Esophagus muscularis mucosa (tissue), 4 donors: ENCODE data around the gene ANKRD40. TPM values are rescaled to one million over a fixed set of nuclear protein-coding genes. Genes with fewer than 3 reads are reported as not detected.

Experiments used
- DNase-seq: peaks from one replicate; pipeline ENCODE4 v3.0.0-alpha.2; 2017; ENCODE audit errors: extremely low spot score
- H3K27ac ChIP-seq, 4 donors: fragments of 200-600 bp; sonication (generic); replicated peaks in 1 of 4; 1 replicate in 3 of 4; 2 replicates in 1 of 4; pipeline ENCODE4 v1.5.1; 2016 to 2019; ENCODE audit warnings: mild to moderate bottlenecking in 1 of 4
- H3K27me3 ChIP-seq, 4 donors: fragments of 200-600 bp; sonication (generic); one replicate each; pipeline versions ENCODE4 v1.5.1 to v1.6.0; 2016 to 2019
- H3K36me3 ChIP-seq, 4 donors: fragments of 200-600 bp; sonication (generic); one replicate each; pipeline ENCODE4 v1.5.1; 2016 to 2019
- H3K4me1 ChIP-seq, 4 donors: fragments of 200-600 bp; sonication (generic); one replicate each; pipeline ENCODE4 v1.5.1; 2016 to 2019
- H3K4me3 ChIP-seq, 4 donors: fragments of 200-600 bp; sonication (generic); 1 replicate in 2 of 4; 2 replicates in 2 of 4; pipeline ENCODE4 v1.5.1; 2016 to 2019; ENCODE audit warnings: mild to moderate bottlenecking in 4 of 4, moderate library complexity in 1 of 4
- H3K9me3 ChIP-seq, 4 donors: fragments of 200-600 bp; sonication (generic); 1 replicate in 3 of 4; 2 replicates in 1 of 4; pipeline ENCODE4 v1.5.1; 2016 to 2019
- EP300 ChIP-seq: sonication (generic); formaldehyde crosslinking; IDR thresholded peaks from one replicate; pipeline ENCODE4 v1.6.1; 2017; ENCODE audit warnings: antibody characterized with exemption
- POLR2A ChIP-seq: fragments of 450-650 bp; IDR thresholded peaks from one replicate; pipeline ENCODE4 v1.6.1; 2017; ENCODE audit warnings: antibody characterized with exemption, moderate library complexity, mild to moderate bottlenecking, low read depth
- POLR2AphosphoS5 ChIP-seq, 2 donors: sonication (generic); formaldehyde crosslinking; IDR thresholded peaks; one replicate each; pipeline ENCODE4 v1.6.1; 2017; ENCODE audit warnings: antibody characterized with exemption in 2 of 2
- WGBS: methylation state at CpG from one replicate; pipeline ENCODE4 v1.1.5; 2018; 5-methylcytosine and 5-hydroxymethylcytosine counted together
- intact Hi-C: fragments of 100-400 bp; cut with DNase I; formaldehyde crosslinking; loops from one replicate; pipeline ENCODE4 v1.15.1; 2023
- total RNA-seq, 4 donors: library from RNA; depleted of rRNA; stranded (reverse); fragments of >200 nt; gene quantifications; one replicate each; pipeline versions ENCODE4 v1.1.0 to v1.2.1, GENCODE V29; 2016
- TF ChIP-seq, protein P1 (sequence below), 3 experiments: fragments of 200-600 bp in 2 of 3; fragments of 450-650 bp in 1 of 3; sonication (generic) in 2 of 3; IDR thresholded peaks; one replicate each; pipeline ENCODE4 v1.5.1; 2017 to 2019; ENCODE audit warnings: antibody characterized with exemption in 3 of 3, mild to moderate bottlenecking in 2 of 3, moderate library complexity in 1 of 3

The ANKRD40 gene
- total RNA-seq, 4 donors from 2014 or later: 73.1 to 96.2 (median 87.4) TPM

- TF ChIP-seq EP300 (no peak), POLR2AphosphoS5 (IDR thresholded peaks at IDR 0.05) (no peak), POLR2A (no peak)
- TF ChIP-seq, protein P1, sequence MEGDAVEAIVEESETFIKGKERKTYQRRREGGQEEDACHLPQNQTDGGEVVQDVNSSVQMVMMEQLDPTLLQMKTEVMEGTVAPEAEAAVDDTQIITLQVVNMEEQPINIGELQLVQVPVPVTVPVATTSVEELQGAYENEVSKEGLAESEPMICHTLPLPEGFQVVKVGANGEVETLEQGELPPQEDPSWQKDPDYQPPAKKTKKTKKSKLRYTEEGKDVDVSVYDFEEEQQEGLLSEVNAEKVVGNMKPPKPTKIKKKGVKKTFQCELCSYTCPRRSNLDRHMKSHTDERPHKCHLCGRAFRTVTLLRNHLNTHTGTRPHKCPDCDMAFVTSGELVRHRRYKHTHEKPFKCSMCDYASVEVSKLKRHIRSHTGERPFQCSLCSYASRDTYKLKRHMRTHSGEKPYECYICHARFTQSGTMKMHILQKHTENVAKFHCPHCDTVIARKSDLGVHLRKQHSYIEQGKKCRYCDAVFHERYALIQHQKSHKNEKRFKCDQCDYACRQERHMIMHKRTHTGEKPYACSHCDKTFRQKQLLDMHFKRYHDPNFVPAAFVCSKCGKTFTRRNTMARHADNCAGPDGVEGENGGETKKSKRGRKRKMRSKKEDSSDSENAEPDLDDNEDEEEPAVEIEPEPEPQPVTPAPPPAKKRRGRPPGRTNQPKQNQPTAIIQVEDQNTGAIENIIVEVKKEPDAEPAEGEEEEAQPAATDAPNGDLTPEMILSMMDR (IDR thresholded peaks at IDR 0.05): no peak
These were observed 50.1 kb downstream of the ANKRD40 start for GRCh38 chr17:50657627-50658026.

DNA sequence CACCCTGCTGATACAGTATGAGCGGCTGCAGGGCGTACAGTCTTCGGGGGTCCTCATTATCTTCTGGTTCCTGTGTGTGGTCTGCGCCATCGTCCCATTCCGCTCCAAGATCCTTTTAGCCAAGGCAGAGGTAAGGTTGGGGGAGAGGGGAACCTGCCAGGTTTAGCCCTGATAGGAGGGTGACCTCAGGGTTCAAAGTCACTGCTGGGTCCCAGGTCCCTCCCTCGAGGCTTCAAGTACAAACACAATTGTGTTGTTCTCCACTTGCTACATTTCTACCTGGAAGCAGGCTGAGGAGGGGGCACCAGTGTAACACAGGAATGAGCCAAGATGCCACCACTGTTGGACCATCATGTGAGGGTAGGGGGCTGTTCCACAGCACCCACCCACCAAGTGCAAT, 50.7 kb downstream of the ANKRD40 start:
- Histone ChIP-seq H3K36me3 (no peaks in the 10 kb centered on the region), H3K9me3 (no peaks in the 10 kb centered on the region), H3K27ac (no peak overlapping the region), H3K27me3 (no peaks in the 10 kb centered on the region), H3K4me1 (peaks cover 29 to 40% (median 35%) of the 10 kb centered on the region in 4 donors), H3K4me3 (no peak overlapping the region)
- no peak for DNase-seq
- WGBS: 94% methylated on average over 7 of the region's 7 CpGs
- TF ChIP-seq POLR2A (no peak), EP300 (no peak), POLR2AphosphoS5 (IDR thresholded peaks at IDR 0.05) (no peak)
- TF ChIP-seq, protein P1 (IDR thresholded peaks at IDR 0.05): no peak
- intact Hi-C loops: no loop called here

More at GRCh38 chr17:50657627-50658026, 50.1 kb downstream of the ANKRD40 start:
- H3K27ac ChIP-seq: no peak overlapping the region
- H3K27me3 ChIP-seq: no peaks in the 10 kb centered on the region
- DNase-seq: no peak
- no peak overlapping the region for H3K4me3 ChIP-seq
- 90% methylated on average over 4 of the region's 7 CpGs for WGBS
- no peaks in the 10 kb centered on the region for H3K9me3 ChIP-seq
- H3K36me3 ChIP-seq: no peaks in the 10 kb centered on the region
- H3K4me1 ChIP-seq: peaks cover 35 to 44% (median 40%) of the 10 kb centered on the region in 4 donors
- intact Hi-C loops: no loop called here

- no peaks in the 10 kb centered on the region for H3K27me3 ChIP-seq
- H3K27ac ChIP-seq: no peak overlapping the region
- H3K4me3 ChIP-seq: no peak overlapping the region
- peaks cover 24 to 35% (median 30%) of the 10 kb centered on the region in 4 donors for H3K4me1 ChIP-seq
- WGBS: 97% methylated on average over 5 of the region's 5 CpGs
- no peaks in the 10 kb centered on the region for H3K36me3 ChIP-seq
- intact Hi-C loops: no loop called here
- no peak for TF ChIP-seq POLR2AphosphoS5 (IDR thresholded peaks at IDR 0.05)
- no peak for TF ChIP-seq EP300
- TF ChIP-seq, protein P1 (IDR thresholded peaks at IDR 0.05): no peak
- no peak for TF ChIP-seq POLR2A
- no peaks in the 10 kb centered on the region for H3K9me3 ChIP-seq
- DNase-seq: no peak
These were observed 51.2 kb downstream of the ANKRD40 start for GRCh38 chr17:50656509-50656908.

DNA sequence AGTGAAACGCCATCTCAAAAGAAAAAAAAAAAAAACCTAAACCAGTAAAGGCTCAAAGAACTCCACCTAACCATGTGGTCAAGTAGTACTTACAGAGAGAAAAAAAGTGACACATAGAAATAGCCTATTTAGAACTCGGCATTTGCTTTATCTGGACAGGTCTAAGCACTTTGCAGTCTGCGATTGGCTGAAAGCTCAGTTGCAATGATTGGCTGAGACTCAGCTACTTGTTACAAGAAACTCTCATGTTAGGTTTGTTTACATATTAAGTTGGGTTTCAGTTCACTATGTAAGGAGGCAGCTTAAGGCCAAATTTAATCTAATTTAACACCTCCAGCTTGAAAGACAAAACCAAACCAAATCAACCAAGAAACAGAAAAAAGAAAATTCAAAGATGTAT, 54.0 kb downstream of the ANKRD40 start:
- Histone ChIP-seq H3K27ac (no peak overlapping the region), H3K4me1 (peaks cover 0 to 7% (median 4%) of the 10 kb centered on the region in 4 donors), H3K36me3 (no peaks in the 10 kb centered on the region), H3K9me3 (no peaks in the 10 kb centered on the region), H3K4me3 (no peak overlapping the region), H3K27me3 (no peaks in the 10 kb centered on the region)
- intact Hi-C loops: no loop called here
- no peak for DNase-seq
- TF ChIP-seq POLR2AphosphoS5 (IDR thresholded peaks at IDR 0.05): no peak
- 82% methylated on average over 3 of the region's 3 CpGs for WGBS

GRCh38 chr17:50651661-50652060, 56.1 kb downstream of the ANKRD40 start:
- Histone ChIP-seq H3K27me3 (no peaks in the 10 kb centered on the region), H3K27ac (no peak overlapping the region), H3K4me1 (no peaks in the 10 kb centered on the region), H3K9me3 (no peaks in the 10 kb centered on the region), H3K4me3 (no peak overlapping the region), H3K36me3 (no peaks in the 10 kb centered on the region)
- TF ChIP-seq POLR2A (no peak), POLR2AphosphoS5 (IDR thresholded peaks at IDR 0.05) (no peak), EP300 (no peak)
- TF ChIP-seq, protein P1 (IDR thresholded peaks at IDR 0.05): no peak
- intact Hi-C loops: no loop called here
- no peak for DNase-seq
- 100% methylated on average over 2 of the region's 2 CpGs for WGBS
